ENCODE results near the gene LGALS1. TPM values are rescaled to one million over a fixed set of nuclear protein-coding genes. Genes with fewer than 3 reads are reported as not detected.
"Not testable (repeated sequence)": the region's sequence is repeated elsewhere in the genome, so short reads cannot be mapped to it uniquely, and the experiment has no call there.

LGALS1 gene
- total RNA-seq, 1 experiment from 2014 or later, result 32.8 TPM

DNA sequence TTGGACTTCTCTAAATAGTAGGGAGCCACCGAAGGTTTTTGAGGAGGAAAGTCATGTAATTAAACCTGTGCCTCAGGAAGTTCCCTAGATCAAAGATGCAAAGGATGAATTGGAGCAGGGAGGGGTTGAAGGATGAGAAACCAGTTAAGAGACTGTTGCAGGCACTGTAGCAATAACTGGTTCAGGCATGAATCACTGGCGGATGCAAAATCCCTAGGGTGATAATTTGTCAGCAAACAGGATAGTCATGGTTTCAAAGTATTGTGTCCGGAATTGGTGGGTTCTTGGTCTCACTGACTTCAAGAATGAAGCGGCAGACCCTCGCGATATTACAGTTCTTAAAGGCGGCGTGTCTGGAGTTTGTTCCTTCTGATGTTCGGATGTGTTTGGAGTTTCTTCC, 41.3 kb downstream of the LGALS1 start:
- DNase-seq, result no peak
- Mint-ChIP-seq H3K27ac (peak overlapping the region in 1 of 3 experiments; percentile 93; a peak in 3 of 7 replicates), H3K4me1 (peaks cover 0 to 8% of the 10 kb centered on the region in 2 experiments; a peak in 2 of 4 replicates), H3K9me3 (no peaks in the 10 kb centered on the region), H3K4me3 (no peak overlapping the region), H3K36me3 (ENCODE audit: insufficient read depth in 1 of 3, low read depth in 3 of 3) (peaks cover 28 to 62% (median 61%) of the 10 kb centered on the region in 3 experiments), H3K27me3 (ENCODE audit: low read depth) (peaks cover 1% of the 10 kb centered on the region; the same call in 1 of the 2 replicates)
- Histone ChIP-seq H2BK20ac (ENCODE audit: low read depth, low read length, poor library complexity, severe bottlenecking) (no peak overlapping the region), H3K4me2 (ENCODE audit: insufficient read depth, insufficient read length, low read length) (no peak overlapping the region), H2BK12ac (ENCODE audit: insufficient read length, low read depth, low read length) (no peak overlapping the region), H3K27me3 (ENCODE audit: insufficient read depth, low read length) (no peaks in the 10 kb centered on the region), H3K79me2 (ENCODE audit: insufficient read depth, low read length) (no peaks in the 10 kb centered on the region), H2AK5ac (ENCODE audit: insufficient read length, low read length) (no peak overlapping the region), H3K14ac (ENCODE audit: insufficient read depth, low read length) (no peak overlapping the region), H2AFZ (ENCODE audit: low read length) (no peak overlapping the region), H2BK15ac (ENCODE audit: low read depth, low read length) (no peak overlapping the region), H3K9me3 (ENCODE audit: control insufficient read depth, low read depth, low read length) (no peaks in the 10 kb centered on the region), H3K23me2 (ENCODE audit: insufficient read length, low read depth, low read length, poor library complexity, severe bottlenecking) (no peaks in the 10 kb centered on the region), H4K20me1 (ENCODE audit: control insufficient read depth, insufficient read depth, insufficient read length) (no peaks in the 10 kb centered on the region), H2BK5ac (ENCODE audit: insufficient read length, low read length) (no peak overlapping the region), H2BK120ac (ENCODE audit: low read depth, low read length, poor library complexity, severe bottlenecking) (no peak overlapping the region), H3T11ph (ENCODE audit: low read length) (no peak overlapping the region), H3K4ac (ENCODE audit: low read depth, low read length) (no peak overlapping the region), H3K9ac (ENCODE audit: extremely low read depth, insufficient read length, low read length) (no peak overlapping the region), H3K23ac (ENCODE audit: insufficient read length, low read depth, low read length) (no peak overlapping the region), H4K8ac (replicated peaks; ENCODE audit: insufficient read length, low read depth, low read length) (no peak overlapping the region), H3K27ac (ENCODE audit: insufficient read length, low read depth, low read length) (no peak overlapping the region), H3K18ac (ENCODE audit: insufficient read length, low read depth, low read length) (no peak overlapping the region), H3K56ac (ENCODE audit: insufficient read length, low read depth, low read length) (no peak overlapping the region), H4K5ac (ENCODE audit: insufficient read length, low read depth, low read length) (no peak overlapping the region), H4K91ac (ENCODE audit: insufficient read length, low read depth, low read length) (no peak overlapping the region), H3K79me1 (ENCODE audit: insufficient read depth, low read depth, low read length, poor library complexity, severe bottlenecking) (no peaks in the 10 kb centered on the region), H3K4me1 (ENCODE audit: insufficient read depth, low read length) (no peaks in the 10 kb centered on the region)
- WGBS (ENCODE audit: extremely low coverage, insufficient read length, low lambda C conversion rate), result no CpG with 5 or more reads among the region's 9 CpGs
- TF ChIP-seq, protein P1, sequence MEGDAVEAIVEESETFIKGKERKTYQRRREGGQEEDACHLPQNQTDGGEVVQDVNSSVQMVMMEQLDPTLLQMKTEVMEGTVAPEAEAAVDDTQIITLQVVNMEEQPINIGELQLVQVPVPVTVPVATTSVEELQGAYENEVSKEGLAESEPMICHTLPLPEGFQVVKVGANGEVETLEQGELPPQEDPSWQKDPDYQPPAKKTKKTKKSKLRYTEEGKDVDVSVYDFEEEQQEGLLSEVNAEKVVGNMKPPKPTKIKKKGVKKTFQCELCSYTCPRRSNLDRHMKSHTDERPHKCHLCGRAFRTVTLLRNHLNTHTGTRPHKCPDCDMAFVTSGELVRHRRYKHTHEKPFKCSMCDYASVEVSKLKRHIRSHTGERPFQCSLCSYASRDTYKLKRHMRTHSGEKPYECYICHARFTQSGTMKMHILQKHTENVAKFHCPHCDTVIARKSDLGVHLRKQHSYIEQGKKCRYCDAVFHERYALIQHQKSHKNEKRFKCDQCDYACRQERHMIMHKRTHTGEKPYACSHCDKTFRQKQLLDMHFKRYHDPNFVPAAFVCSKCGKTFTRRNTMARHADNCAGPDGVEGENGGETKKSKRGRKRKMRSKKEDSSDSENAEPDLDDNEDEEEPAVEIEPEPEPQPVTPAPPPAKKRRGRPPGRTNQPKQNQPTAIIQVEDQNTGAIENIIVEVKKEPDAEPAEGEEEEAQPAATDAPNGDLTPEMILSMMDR (conservative IDR thresholded peaks at IDR 0.05), result no peak

DNA sequence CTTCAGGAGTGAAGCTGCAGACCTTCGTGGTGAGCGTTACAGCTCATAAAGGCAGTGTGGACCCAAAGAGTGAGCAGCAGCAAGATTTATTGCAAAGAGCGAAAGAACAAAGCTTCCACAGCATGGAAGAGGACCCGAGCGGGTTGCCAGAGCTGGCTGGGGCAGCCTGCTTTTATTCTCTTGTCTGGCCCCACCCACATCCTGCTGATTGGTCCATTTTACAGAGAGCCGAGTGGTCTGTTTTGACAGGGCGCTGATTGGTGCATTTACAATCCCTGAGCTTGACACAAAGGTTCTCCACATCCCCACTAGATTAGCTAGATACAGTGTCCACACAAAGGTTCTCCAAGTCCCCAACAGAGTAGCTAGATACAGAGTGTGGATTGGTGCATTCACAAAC, 41.8 kb downstream of the LGALS1 start:
- not testable (repeated sequence) for H3K9me3 ChIP-seq (ENCODE audit: control insufficient read depth, low read depth, low read length); H3K79me1 ChIP-seq (ENCODE audit: insufficient read depth, low read depth, low read length, poor library complexity, severe bottlenecking); H4K8ac ChIP-seq (replicated peaks; ENCODE audit: insufficient read length, low read depth, low read length); H3K56ac ChIP-seq (ENCODE audit: insufficient read length, low read depth, low read length); H4K91ac ChIP-seq (ENCODE audit: insufficient read length, low read depth, low read length); H3K4me3 Mint-ChIP-seq; H2AK5ac ChIP-seq (ENCODE audit: insufficient read length, low read length); H3T11ph ChIP-seq (ENCODE audit: low read length); H2BK120ac ChIP-seq (ENCODE audit: low read depth, low read length, poor library complexity, severe bottlenecking); H3K23me2 ChIP-seq (ENCODE audit: insufficient read length, low read depth, low read length, poor library complexity, severe bottlenecking); H3K4me2 ChIP-seq (ENCODE audit: insufficient read depth, insufficient read length, low read length); H4K20me1 ChIP-seq (ENCODE audit: control insufficient read depth, insufficient read depth, insufficient read length); H2BK5ac ChIP-seq (ENCODE audit: insufficient read length, low read length); H2BK15ac ChIP-seq (ENCODE audit: low read depth, low read length); H3K4me1 Mint-ChIP-seq; H3K4me1 ChIP-seq (ENCODE audit: insufficient read depth, low read length); H3K27me3 Mint-ChIP-seq (ENCODE audit: low read depth); H3K23ac ChIP-seq (ENCODE audit: insufficient read length, low read depth, low read length); DNase-seq; H3K79me2 ChIP-seq (ENCODE audit: insufficient read depth, low read length); H3K18ac ChIP-seq (ENCODE audit: insufficient read length, low read depth, low read length); H3K14ac ChIP-seq (ENCODE audit: insufficient read depth, low read length); H3K27ac ChIP-seq (ENCODE audit: insufficient read length, low read depth, low read length); H2BK20ac ChIP-seq (ENCODE audit: low read depth, low read length, poor library complexity, severe bottlenecking); H4K5ac ChIP-seq (ENCODE audit: insufficient read length, low read depth, low read length); H3K9me3 Mint-ChIP-seq; H2BK12ac ChIP-seq (ENCODE audit: insufficient read length, low read depth, low read length); H2AFZ ChIP-seq (ENCODE audit: low read length); H3K9ac ChIP-seq (ENCODE audit: extremely low read depth, insufficient read length, low read length); H3K27me3 ChIP-seq (ENCODE audit: insufficient read depth, low read length); H3K4ac ChIP-seq (ENCODE audit: low read depth, low read length)
- Mint-ChIP-seq H3K36me3 (ENCODE audit: insufficient read depth in 1 of 3, low read depth in 3 of 3) (peaks cover 26 to 59% (median 57%) of the 10 kb centered on the region in 3 experiments), H3K27ac (peak overlapping the region in 2 of 3 experiments; percentile 62 to 93; a peak in 4 of 7 replicates)
- no CpG with 5 or more reads among the region's 7 CpGs for WGBS (ENCODE audit: extremely low coverage, insufficient read length, low lambda C conversion rate)
